Mesothelial cell of epicardium (in vitro differentiated cells): Measurements from ENCODE around the gene RILPL1. TPM values are rescaled to one million over a fixed set of nuclear protein-coding genes. Genes with fewer than 3 reads are reported as not detected.

Experiments used
- DNase-seq, 2 experiments: peaks; one replicate each; pipeline ENCODE4 v3.0.0; 2021; ENCODE audit warnings: low spot score in 2 of 2; ENCODE audit not compliant: unreplicated experiment in 2 of 2
- H3K27ac Mint-ChIP-seq: 2 replicates; pipeline ENCODE4 v1.8.0; 2021; ENCODE audit warnings: mixed read lengths
- H3K27me3 Mint-ChIP-seq: 2 replicates; pipeline ENCODE4 v1.8.0; 2021; ENCODE audit warnings: low read depth, mixed read lengths
- H3K36me3 Mint-ChIP-seq: 2 replicates; pipeline ENCODE4 v1.8.0; 2021; ENCODE audit warnings: mixed read lengths
- H3K4me1 Mint-ChIP-seq: 2 replicates; pipeline ENCODE4 v1.8.0; 2021; ENCODE audit warnings: mixed read lengths
- H3K4me3 Mint-ChIP-seq: 2 replicates; pipeline ENCODE4 v1.8.0; 2021; ENCODE audit warnings: mild to moderate bottlenecking, moderate library complexity, mixed read lengths
- H3K9me3 Mint-ChIP-seq: 2 replicates; pipeline ENCODE4 v1.8.0; 2021; ENCODE audit warnings: mixed read lengths
- CTCF ChIP-seq: fragments of 200-600 bp; sonication (generic); IDR thresholded peaks from one replicate; pipeline ENCODE4 v1.5.0; 2021; ENCODE audit warnings: antibody characterized with exemption; ENCODE audit not compliant: unreplicated experiment
- total RNA-seq: library from RNA; stranded (reverse); gene quantifications from 3 replicates; pipeline ENCODE4 v1.2.1, GENCODE V29; 2021

The RILPL1 gene
- total RNA-seq, 1 donor from 2014 or later, result 45.4 TPM

GRCh38 chr12:123446333-123446713, 87.2 kb downstream of the RILPL1 start:
- H3K27me3 Mint-ChIP-seq, result no peaks in the 10 kb centered on the region
- H3K4me3 Mint-ChIP-seq, result no peak overlapping the region
- no peaks in the 10 kb centered on the region for H3K9me3 Mint-ChIP-seq
- H3K27ac Mint-ChIP-seq, result peak overlapping the region; percentile 93
- no peak for TF ChIP-seq CTCF
- peaks cover 12% of the 10 kb centered on the region for H3K4me1 Mint-ChIP-seq
- H3K36me3 Mint-ChIP-seq, result no peaks in the 10 kb centered on the region
- no peak for DNase-seq

GRCh38 chr12:123445388-123446332, 87.9 kb downstream of the RILPL1 start:
- H3K4me3 Mint-ChIP-seq, result no peak overlapping the region
- TF ChIP-seq CTCF, result no peak

GRCh38 chr12:123444092-123445026, 89.2 kb downstream of the RILPL1 start:
- Mint-ChIP-seq H3K4me1 (peaks cover 12% of the 10 kb centered on the region), H3K9me3 (no peaks in the 10 kb centered on the region), H3K27ac (peak overlapping the region; percentile 33), H3K27me3 (no peaks in the 10 kb centered on the region), H3K36me3 (no peaks in the 10 kb centered on the region), H3K4me3 (no peak overlapping the region)
- no peak for TF ChIP-seq CTCF
- DNase-seq, result no peak

More at GRCh38 chr12:123445388-123446332, 87.9 kb downstream of the RILPL1 start:
- DNase-seq, result no peak
- Mint-ChIP-seq H3K27ac (peak overlapping the region; percentile 93), H3K4me1 (peaks cover 12% of the 10 kb centered on the region), H3K9me3 (no peaks in the 10 kb centered on the region), H3K36me3 (no peaks in the 10 kb centered on the region), H3K27me3 (no peaks in the 10 kb centered on the region)

- peaks cover 12% of the 10 kb centered on the region for H3K4me1 Mint-ChIP-seq
- no peak overlapping the region for H3K27ac Mint-ChIP-seq
- H3K4me3 Mint-ChIP-seq, result no peak overlapping the region
- no peaks in the 10 kb centered on the region for H3K27me3 Mint-ChIP-seq
- H3K9me3 Mint-ChIP-seq, result no peaks in the 10 kb centered on the region
- DNase-seq, result no peak
- H3K36me3 Mint-ChIP-seq, result no peaks in the 10 kb centered on the region
- TF ChIP-seq CTCF, result no peak
These were observed 90.7 kb downstream of the RILPL1 start for GRCh38 chr12:123442774-123443173.

- Mint-ChIP-seq H3K36me3 (no peaks in the 10 kb centered on the region), H3K27me3 (no peaks in the 10 kb centered on the region), H3K4me1 (peaks cover 12% of the 10 kb centered on the region), H3K9me3 (no peaks in the 10 kb centered on the region), H3K27ac (no peak overlapping the region), H3K4me3 (no peak overlapping the region)
- no peak for DNase-seq
- TF ChIP-seq CTCF, result no peak
These were observed 91.9 kb downstream of the RILPL1 start for GRCh38 chr12:123441523-123442164.
